Type B pancreatic cell (in vitro differentiated cells): Measurements from ENCODE around the gene MSH6. TPM values are rescaled to one million over a fixed set of nuclear protein-coding genes. Genes with fewer than 3 reads are reported as not detected.

Experiments used
- DNase-seq: peaks from one replicate; pipeline ENCODE4 v3.0.0; 2021; ENCODE audit warnings: mixed read lengths; ENCODE audit not compliant: unreplicated experiment; ENCODE audit errors: extremely low spot score
- H3K27ac Mint-ChIP-seq: 2 replicates; pipeline ENCODE4 v1.8.0; 2021; ENCODE audit warnings: mild to moderate bottlenecking, mixed read lengths
- H3K27me3 Mint-ChIP-seq: 2 replicates; pipeline ENCODE4 v1.8.0; 2021; ENCODE audit warnings: mixed read lengths
- H3K36me3 Mint-ChIP-seq: 2 replicates; pipeline ENCODE4 v1.8.0; 2021; ENCODE audit warnings: mixed read lengths
- H3K4me1 Mint-ChIP-seq: one replicate; pipeline ENCODE4 v1.8.0; 2021; ENCODE audit warnings: mixed read lengths; ENCODE audit not compliant: unreplicated experiment
- H3K4me3 Mint-ChIP-seq: 2 replicates; pipeline ENCODE4 v1.8.0; 2021; ENCODE audit warnings: mild to moderate bottlenecking, mixed read lengths
- H3K9me3 Mint-ChIP-seq: 2 replicates; pipeline ENCODE4 v1.8.0; 2021; ENCODE audit warnings: mixed read lengths
- long read RNA-seq: library from polyadenylated mRNA; unstranded; transcript quantifications from one replicate; pipeline ENCODE4 v2.0.0, GENCODE V29; 2020
- total RNA-seq: library from RNA; stranded (reverse); gene quantifications from 2 replicates; pipeline ENCODE4 v1.2.1, GENCODE V29; 2021; ENCODE audit warnings: low replicate concordance
- TF ChIP-seq, protein P1 (sequence below): fragments of 200-600 bp; sonication (generic); conservative IDR thresholded peaks from 2 replicates; pipeline ENCODE4 v1.5.0; 2021; ENCODE audit warnings: antibody characterized with exemption, mild to moderate bottlenecking

Gene MSH6, protein sequence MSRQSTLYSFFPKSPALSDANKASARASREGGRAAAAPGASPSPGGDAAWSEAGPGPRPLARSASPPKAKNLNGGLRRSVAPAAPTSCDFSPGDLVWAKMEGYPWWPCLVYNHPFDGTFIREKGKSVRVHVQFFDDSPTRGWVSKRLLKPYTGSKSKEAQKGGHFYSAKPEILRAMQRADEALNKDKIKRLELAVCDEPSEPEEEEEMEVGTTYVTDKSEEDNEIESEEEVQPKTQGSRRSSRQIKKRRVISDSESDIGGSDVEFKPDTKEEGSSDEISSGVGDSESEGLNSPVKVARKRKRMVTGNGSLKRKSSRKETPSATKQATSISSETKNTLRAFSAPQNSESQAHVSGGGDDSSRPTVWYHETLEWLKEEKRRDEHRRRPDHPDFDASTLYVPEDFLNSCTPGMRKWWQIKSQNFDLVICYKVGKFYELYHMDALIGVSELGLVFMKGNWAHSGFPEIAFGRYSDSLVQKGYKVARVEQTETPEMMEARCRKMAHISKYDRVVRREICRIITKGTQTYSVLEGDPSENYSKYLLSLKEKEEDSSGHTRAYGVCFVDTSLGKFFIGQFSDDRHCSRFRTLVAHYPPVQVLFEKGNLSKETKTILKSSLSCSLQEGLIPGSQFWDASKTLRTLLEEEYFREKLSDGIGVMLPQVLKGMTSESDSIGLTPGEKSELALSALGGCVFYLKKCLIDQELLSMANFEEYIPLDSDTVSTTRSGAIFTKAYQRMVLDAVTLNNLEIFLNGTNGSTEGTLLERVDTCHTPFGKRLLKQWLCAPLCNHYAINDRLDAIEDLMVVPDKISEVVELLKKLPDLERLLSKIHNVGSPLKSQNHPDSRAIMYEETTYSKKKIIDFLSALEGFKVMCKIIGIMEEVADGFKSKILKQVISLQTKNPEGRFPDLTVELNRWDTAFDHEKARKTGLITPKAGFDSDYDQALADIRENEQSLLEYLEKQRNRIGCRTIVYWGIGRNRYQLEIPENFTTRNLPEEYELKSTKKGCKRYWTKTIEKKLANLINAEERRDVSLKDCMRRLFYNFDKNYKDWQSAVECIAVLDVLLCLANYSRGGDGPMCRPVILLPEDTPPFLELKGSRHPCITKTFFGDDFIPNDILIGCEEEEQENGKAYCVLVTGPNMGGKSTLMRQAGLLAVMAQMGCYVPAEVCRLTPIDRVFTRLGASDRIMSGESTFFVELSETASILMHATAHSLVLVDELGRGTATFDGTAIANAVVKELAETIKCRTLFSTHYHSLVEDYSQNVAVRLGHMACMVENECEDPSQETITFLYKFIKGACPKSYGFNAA (N-terminal part only)
- 79.3 and 138 TPM in 2 replicates for total RNA-seq
- long read RNA-seq, full-length matches to known transcripts: 8 of 37 reads
- long read RNA-seq, partial matches to known transcripts: 22 of 37 reads
- long read RNA-seq, other reads (novel, unspliced or antisense): 7 of 37 reads

GRCh38 chr2:47782671-47783485 is at the start of gene MSH6:
Gene MSH6, plus strand, starts transcription at chr2:47783145. Its CDS starts 89 bp downstream, at chr2:47783234.
- Mint-ChIP-seq H3K27ac (peak within 1 kb of the TSS; percentile 88), H3K27me3 (no peaks in the 10 kb centered on the region), H3K9me3 (no peaks in the 10 kb centered on the region), H3K4me3 (peak within 1 kb of the TSS; percentile 93), H3K36me3 (peaks cover 12% of the 10 kb centered on the region), H3K4me1 (peaks cover 17% of the 10 kb centered on the region)
- DNase-seq: peak; percentile 94
- TF ChIP-seq, protein P1, sequence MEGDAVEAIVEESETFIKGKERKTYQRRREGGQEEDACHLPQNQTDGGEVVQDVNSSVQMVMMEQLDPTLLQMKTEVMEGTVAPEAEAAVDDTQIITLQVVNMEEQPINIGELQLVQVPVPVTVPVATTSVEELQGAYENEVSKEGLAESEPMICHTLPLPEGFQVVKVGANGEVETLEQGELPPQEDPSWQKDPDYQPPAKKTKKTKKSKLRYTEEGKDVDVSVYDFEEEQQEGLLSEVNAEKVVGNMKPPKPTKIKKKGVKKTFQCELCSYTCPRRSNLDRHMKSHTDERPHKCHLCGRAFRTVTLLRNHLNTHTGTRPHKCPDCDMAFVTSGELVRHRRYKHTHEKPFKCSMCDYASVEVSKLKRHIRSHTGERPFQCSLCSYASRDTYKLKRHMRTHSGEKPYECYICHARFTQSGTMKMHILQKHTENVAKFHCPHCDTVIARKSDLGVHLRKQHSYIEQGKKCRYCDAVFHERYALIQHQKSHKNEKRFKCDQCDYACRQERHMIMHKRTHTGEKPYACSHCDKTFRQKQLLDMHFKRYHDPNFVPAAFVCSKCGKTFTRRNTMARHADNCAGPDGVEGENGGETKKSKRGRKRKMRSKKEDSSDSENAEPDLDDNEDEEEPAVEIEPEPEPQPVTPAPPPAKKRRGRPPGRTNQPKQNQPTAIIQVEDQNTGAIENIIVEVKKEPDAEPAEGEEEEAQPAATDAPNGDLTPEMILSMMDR: peak; percentile 11

GRCh38 chr2:47735136-47735869 is 47.6 kb upstream of the MSH6 start:
- Mint-ChIP-seq H3K36me3 (no peaks in the 10 kb centered on the region), H3K27me3 (no peaks in the 10 kb centered on the region), H3K4me1 (no peaks in the 10 kb centered on the region), H3K27ac (no peak overlapping the region), H3K9me3 (no peaks in the 10 kb centered on the region), H3K4me3 (no peak overlapping the region)
- DNase-seq: no peak
- TF ChIP-seq, protein P1: no peak

DNA sequence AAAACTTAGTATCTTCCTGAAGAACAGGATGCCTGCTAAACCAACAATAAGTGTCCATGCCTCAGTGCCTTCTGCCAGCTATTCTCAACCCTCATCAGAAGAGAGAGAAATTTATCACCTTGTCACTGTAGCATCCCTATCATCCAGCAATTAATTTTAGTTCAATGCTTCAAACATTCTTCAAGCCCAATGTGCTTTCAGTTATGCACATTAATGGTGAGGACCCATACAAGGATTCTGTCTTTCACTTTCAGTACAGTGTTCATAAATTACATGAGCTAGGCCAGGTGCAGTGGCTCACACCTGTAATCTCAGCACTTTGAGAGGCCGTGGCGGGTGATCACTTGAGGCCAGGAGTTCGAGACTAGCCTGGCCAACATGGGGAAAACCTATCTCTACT is 47.0 kb upstream of the MSH6 start:
- no peaks in the 10 kb centered on the region for H3K27me3 Mint-ChIP-seq
- H3K4me3 Mint-ChIP-seq: no peak overlapping the region
- H3K4me1 Mint-ChIP-seq: no peaks in the 10 kb centered on the region
- TF ChIP-seq, protein P1: no peak
- DNase-seq: no peak
- no peak overlapping the region for H3K27ac Mint-ChIP-seq
- no peaks in the 10 kb centered on the region for H3K36me3 Mint-ChIP-seq
- no peaks in the 10 kb centered on the region for H3K9me3 Mint-ChIP-seq

DNA sequence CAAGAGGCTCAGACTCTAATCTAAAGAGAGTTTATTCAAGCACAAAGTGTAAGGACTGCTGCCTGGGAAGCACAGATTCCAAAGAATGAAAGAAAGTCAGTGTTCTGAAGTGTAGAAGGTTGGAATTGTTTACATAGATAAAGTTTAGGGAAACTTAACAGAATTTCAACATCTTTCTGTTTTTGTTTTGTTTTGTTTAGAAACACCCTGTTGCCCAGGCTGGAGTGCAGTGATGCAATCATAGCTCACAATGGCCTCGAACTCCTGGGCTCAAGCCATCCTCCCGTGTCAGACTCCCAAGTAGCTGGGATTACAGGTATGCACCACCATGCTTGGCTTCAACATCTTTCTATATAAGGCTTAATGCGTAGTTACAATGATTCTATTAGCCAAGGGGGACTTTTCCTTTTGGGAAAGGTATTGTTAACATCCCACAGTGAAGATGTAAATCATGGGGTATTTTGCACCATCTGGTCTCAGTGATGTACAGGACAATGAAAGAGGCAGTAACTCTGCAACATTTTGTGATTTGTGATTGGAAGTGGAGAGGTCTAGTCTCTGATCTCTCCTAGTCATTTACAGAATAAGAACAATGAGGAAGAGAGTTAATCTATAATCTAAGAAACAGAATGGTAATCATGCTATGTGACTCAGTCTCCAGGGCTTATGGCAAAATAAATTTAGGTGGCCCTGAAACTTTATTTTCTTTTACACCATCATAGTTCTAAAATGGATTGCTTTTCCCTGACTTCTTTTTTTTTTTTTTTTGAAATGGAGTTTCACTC is 45.6 kb upstream of the MSH6 start:
- H3K4me3 Mint-ChIP-seq: no peak overlapping the region
- H3K9me3 Mint-ChIP-seq: no peaks in the 10 kb centered on the region
- no peak overlapping the region for H3K27ac Mint-ChIP-seq
- peaks cover 3% of the 10 kb centered on the region for H3K27me3 Mint-ChIP-seq
- TF ChIP-seq, protein P1: no peak
- H3K36me3 Mint-ChIP-seq: no peaks in the 10 kb centered on the region
- DNase-seq: no peak
- no peaks in the 10 kb centered on the region for H3K4me1 Mint-ChIP-seq
